OCI-LY7 (cell line): Measurements from ENCODE around the gene PPARG. TPM values are rescaled to one million over a fixed set of nuclear protein-coding genes. Genes with fewer than 3 reads are reported as not detected.

Experiments
- BruUV-seq: library from RNA; stranded (reverse); fragments of 400-500 nt; replicated peaks from 2 replicates; lab custom pipeline; 2021; lab: Mats Ljungman, UMichigan
- CTCF ChIA-PET: fragments of 300-600 bp; sonication (Branson Sonifier 250); formaldehyde crosslinking; loops from one replicate; lab custom pipeline; 2022; ENCODE audit warnings: antibody characterized with exemption; ENCODE audit not compliant: unreplicated experiment; lab: Charles Lee
- POLR2A ChIA-PET: fragments of 300-600 bp; sonication (Branson Sonifier 250); formaldehyde crosslinking; loops from one replicate; lab custom pipeline; 2022; ENCODE audit warnings: antibody characterized with exemption; lab: Charles Lee
- DNase-seq: peaks from one replicate; pipeline ENCODE4 v3.0.0-alpha.2; 2015; ENCODE audit warnings: low spot score
- H2AFZ ChIP-seq: fragments of 200-600 bp; sonication (generic), shearing (Covaris generic); 2 replicates; pipeline ENCODE4 v1.6.1; 2014; ENCODE audit warnings: mild to moderate bottlenecking, antibody characterized with exemption, low read length, moderate library complexity
- H3K27ac ChIP-seq: fragments of 200-600 bp; sonication (generic); 2 replicates; pipeline ENCODE4 v1.5.1; 2014; ENCODE audit warnings: mixed run types, low read depth, mild to moderate bottlenecking, moderate library complexity, low read length, inconsistent platforms; ENCODE audit not compliant: poor library complexity, severe bottlenecking
- H3K36me3 ChIP-seq: fragments of 200-600 bp; sonication (generic); 2 replicates; pipeline ENCODE4 v1.6.1; 2014; ENCODE audit warnings: mild to moderate bottlenecking, antibody characterized with exemption, low read length, moderate library complexity, mixed read lengths; ENCODE audit not compliant: insufficient read depth
- H3K4me1 ChIP-seq: fragments of 200-600 bp; sonication (generic); 2 replicates; pipeline ENCODE4 v1.5.1; 2014; ENCODE audit warnings: mild to moderate bottlenecking, low read length; ENCODE audit not compliant: insufficient read depth, poor library complexity, severe bottlenecking
- H3K4me2 ChIP-seq: fragments of 200-600 bp; sonication (generic); 2 replicates; pipeline ENCODE4 v1.6.1; 2014; ENCODE audit warnings: mild to moderate bottlenecking, low read length
- H3K4me3 ChIP-seq: fragments of 200-600 bp; sonication (generic); 2 replicates; pipeline ENCODE4 v1.5.1; 2014; ENCODE audit warnings: mild to moderate bottlenecking, low read depth, low read length; ENCODE audit not compliant: poor library complexity, severe bottlenecking
- H3K79me2 ChIP-seq: fragments of 200-600 bp; sonication (generic); 2 replicates; pipeline ENCODE4 v1.6.1; 2016; ENCODE audit warnings: low read depth, mild to moderate bottlenecking, low read length, moderate library complexity, mixed read lengths; ENCODE audit not compliant: insufficient read depth
- H3K9me2 ChIP-seq: fragments of 200-600 bp; sonication (generic); 2 replicates; pipeline ENCODE4 v1.6.1; 2016; ENCODE audit warnings: mild to moderate bottlenecking, low read length, mixed read lengths; ENCODE audit not compliant: insufficient read depth
- H3K9me3 ChIP-seq: fragments of 200-600 bp; sonication (generic); 2 replicates; pipeline ENCODE4 v1.6.1; 2014; ENCODE audit warnings: mild to moderate bottlenecking, mixed run types, low read length, mixed read lengths
- H4K20me1 ChIP-seq: fragments of 200-600 bp; sonication (generic); 2 replicates; pipeline ENCODE4 v1.6.1; 2014; ENCODE audit warnings: mild to moderate bottlenecking, antibody characterized with exemption, low read length, moderate library complexity, mixed read lengths; ENCODE audit not compliant: insufficient read depth
- CTCF ChIP-seq: fragments of 200-600 bp; sonication (generic); conservative IDR thresholded peaks from 2 replicates; pipeline ENCODE4 v1.5.1; 2014; ENCODE audit warnings: mild to moderate bottlenecking, antibody characterized with exemption, low read length, moderate library complexity, mixed read lengths
- EZH2phosphoT487 ChIP-seq: fragments of 200-600 bp; sonication (generic); IDR thresholded peaks from 2 replicates; pipeline ENCODE4 v1.6.1; 2018; ENCODE audit warnings: low read depth, borderline replicate concordance, mild to moderate bottlenecking, mixed run types, antibody characterized with exemption, low read length, moderate library complexity, mixed read lengths
- intact Hi-C: fragments of 100-400 bp; cut with micrococcal nuclease; formaldehyde crosslinking; loops from one replicate; pipeline ENCODE4 v1.10.0; 2022; ENCODE audit not compliant: unreplicated experiment
- total RNA-seq, 2 experiments: library from RNA; depleted of rRNA in 1 of 2; stranded (reverse); fragments of >200 nt in 1 of 2; shearing (Covaris generic) in 1 of 2; gene quantifications; 2 replicates each; pipeline ENCODE4 v1.2.3, GENCODE V29; 2014 to 2022

The PPARG gene
- total RNA-seq, 2 experiments from 2014 or later: not detected

GRCh38 chr3:12443781-12444522, 155.1 kb downstream of the PPARG start:
- H3K4me1 ChIP-seq: no peaks in the 10 kb centered on the region
- DNase-seq: no peak
- H3K9me3 ChIP-seq: no peaks in the 10 kb centered on the region
- ChIA-PET POLR2A (no interaction called here), CTCF (no interaction called here)
- H3K4me3 ChIP-seq: no peak overlapping the region
- BruUV-seq: no TSS peak
- no peak overlapping the region for H3K27ac ChIP-seq
- TF ChIP-seq EZH2phosphoT487 (no peak), CTCF (no peak)
- no peak overlapping the region for H2AFZ ChIP-seq
- intact Hi-C loops: no loop called here
- no peaks in the 10 kb centered on the region for H4K20me1 ChIP-seq
- no peaks in the 10 kb centered on the region for H3K79me2 ChIP-seq
- no peaks in the 10 kb centered on the region for H3K36me3 ChIP-seq
- H3K9me2 ChIP-seq: no peaks in the 10 kb centered on the region
- H3K4me2 ChIP-seq: no peak overlapping the region

- Histone ChIP-seq H2AFZ (no peak overlapping the region), H3K4me3 (no peak overlapping the region), H3K9me2 (no peaks in the 10 kb centered on the region), H3K79me2 (no peaks in the 10 kb centered on the region), H3K4me2 (no peak overlapping the region), H3K27ac (no peak overlapping the region), H3K4me1 (no peaks in the 10 kb centered on the region), H3K36me3 (no peaks in the 10 kb centered on the region), H3K9me3 (no peaks in the 10 kb centered on the region), H4K20me1 (no peaks in the 10 kb centered on the region)
- BruUV-seq: no TSS peak
- ChIA-PET CTCF (no interaction called here), POLR2A (no interaction called here)
- intact Hi-C loops: no loop called here
- TF ChIP-seq EZH2phosphoT487 (no peak), CTCF (no peak)
- DNase-seq: no peak
Measured at GRCh38 chr3:12444582-12445471, 156.0 kb downstream of the PPARG start.
